PFSK-1 (cell line): ENCODE results near the gene JAG2.

Experiments
- FOXP2 ChIP-seq: optimal IDR thresholded peaks from 2 replicates; pipeline ENCODE3; 2011; ENCODE audit warnings: borderline replicate concordance, control low read depth, inconsistent platforms; ENCODE audit not compliant: insufficient read depth; ENCODE audit errors: extremely low read length, extremely low read depth
- POLR2AphosphoS5 ChIP-seq: IDR thresholded peaks from 2 replicates; pipeline ENCODE4 v1.6.1; 2012; ENCODE audit warnings: low read depth, mild to moderate bottlenecking, control low read depth, low read length, moderate library complexity
- REST ChIP-seq, 2 experiments: IDR thresholded peaks; 2 replicates each; pipeline versions ENCODE4 v1.6.1 to v1.8.0; 2011 to 2012; ENCODE audit warnings: low read depth in 2 of 2, low read length in 2 of 2, control low read depth in 1 of 2, inconsistent platforms in 1 of 2, mild to moderate bottlenecking in 1 of 2, moderate library complexity in 1 of 2; ENCODE audit not compliant: insufficient read depth in 1 of 2
- SIN3A ChIP-seq: IDR thresholded peaks from 2 replicates; pipeline ENCODE4 v1.6.1; 2012; ENCODE audit warnings: mild to moderate bottlenecking, low read length, moderate library complexity, borderline replicate concordance; ENCODE audit not compliant: insufficient read depth
- TAF1 ChIP-seq: IDR thresholded peaks from 2 replicates; pipeline ENCODE4 v1.6.1; 2012; ENCODE audit warnings: low read length, control low read depth, borderline replicate concordance; ENCODE audit not compliant: insufficient read depth

JAG2 gene

GRCh38 chr14:105124823-105125222, 43.8 kb downstream of the JAG2 start:
- no peak for TF ChIP-seq REST (IDR thresholded peaks at IDR 0.05; ENCODE audit: insufficient read depth in 1 of 2, low read depth in 2 of 2, low read length in 2 of 2)
- TF ChIP-seq TAF1, result no peak
- no peak for TF ChIP-seq FOXP2
- no peak for TF ChIP-seq POLR2AphosphoS5
- no peak for TF ChIP-seq SIN3A

GRCh38 chr14:105123981-105124765, 44.4 kb downstream of the JAG2 start:
- TF ChIP-seq SIN3A, result no peak
- no peak for TF ChIP-seq TAF1
- no peak for TF ChIP-seq POLR2AphosphoS5

- no peak for TF ChIP-seq SIN3A
- TF ChIP-seq TAF1, result no peak
- TF ChIP-seq FOXP2, result no peak
- no peak for TF ChIP-seq POLR2AphosphoS5
- no peak for TF ChIP-seq REST (IDR thresholded peaks at IDR 0.05; ENCODE audit: insufficient read depth in 1 of 2, low read depth in 2 of 2, low read length in 2 of 2)
Measured at GRCh38 chr14:105123064-105123665, 45.4 kb downstream of the JAG2 start.

- no peak for TF ChIP-seq REST (IDR thresholded peaks at IDR 0.05; ENCODE audit: insufficient read depth in 1 of 2, low read depth in 2 of 2, low read length in 2 of 2)
- no peak for TF ChIP-seq FOXP2
- TF ChIP-seq TAF1, result no peak
- no peak for TF ChIP-seq POLR2AphosphoS5
- TF ChIP-seq SIN3A, result no peak
Measured at GRCh38 chr14:105120056-105120455, 48.5 kb downstream of the JAG2 start.

- TF ChIP-seq SIN3A (no peak), TAF1 (no peak), POLR2AphosphoS5 (no peak), REST (IDR thresholded peaks at IDR 0.05; ENCODE audit: insufficient read depth in 1 of 2, low read depth in 2 of 2, low read length in 2 of 2) (no peak), FOXP2 (no peak)
Measured at GRCh38 chr14:105119408-105120025, 49.1 kb downstream of the JAG2 start.
